GM21619 (cell line): ENCODE measurements around the gene TES.
"Not testable (repeated sequence)": the region's sequence is repeated elsewhere in the genome, so short reads cannot be mapped to it uniquely, and the experiment has no call there.

ENCODE experiments used
- ATAC-seq: cut with Tn5 transposase; IDR thresholded peaks from one replicate; pipeline ENCODE4 v1.9.1; 2021; ENCODE audit not compliant: unreplicated experiment

TES gene

GRCh38 chr7:116210345-116211005 is at the start of gene TES:
Gene TES, plus strand, starts transcription at chr7:116210539. Its CDS starts 169 bp downstream, at chr7:116210708.
- ATAC-seq, result peak; percentile 76

- ATAC-seq, result no peak
Measured at GRCh38 chr7:116161728-116162127, 48.6 kb upstream of the TES start.

- ATAC-seq, result no peak
Measured at GRCh38 chr7:116162254-116162653, 48.1 kb upstream of the TES start.

- no peak for ATAC-seq
Measured at GRCh38 chr7:116162992-116163391, 47.3 kb upstream of the TES start.

GRCh38 chr7:116164552-116165306 is 45.6 kb upstream of the TES start:
- ATAC-seq, result no peak

- ATAC-seq, result peak; percentile 51
Measured at GRCh38 chr7:116165717-116166116, 44.6 kb upstream of the TES start.

- no peak for ATAC-seq
Measured at GRCh38 chr7:116166156-116166555, 44.2 kb upstream of the TES start.

GRCh38 chr7:116167177-116167576 is 43.2 kb upstream of the TES start:
- ATAC-seq, result no peak

- ATAC-seq, result no peak
Measured at GRCh38 chr7:116169060-116169459, 41.3 kb upstream of the TES start.

GRCh38 chr7:116170180-116170579 is 40.2 kb upstream of the TES start:
- ATAC-seq, result no peak

- no peak for ATAC-seq
Measured at GRCh38 chr7:116171094-116171493, 39.2 kb upstream of the TES start.

- no peak for ATAC-seq
Measured at GRCh38 chr7:116172353-116172752, 38.0 kb upstream of the TES start.

- no peak for ATAC-seq
Measured at GRCh38 chr7:116173051-116174028, 37.0 kb upstream of the TES start.

GRCh38 chr7:116175095-116175494 is 35.2 kb upstream of the TES start:
- ATAC-seq, result not testable (repeated sequence)

GRCh38 chr7:116176226-116176625 is 34.1 kb upstream of the TES start:
- no peak for ATAC-seq

GRCh38 chr7:116177009-116177408 is 33.3 kb upstream of the TES start:
- no peak for ATAC-seq

- ATAC-seq, result peak; percentile 90
Measured at GRCh38 chr7:116180302-116180701, 30.0 kb upstream of the TES start.

- no peak for ATAC-seq
Measured at GRCh38 chr7:116182023-116182422, 28.3 kb upstream of the TES start.

GRCh38 chr7:116185450-116185849 is 24.9 kb upstream of the TES start:
- no peak for ATAC-seq

- ATAC-seq, result no peak
Measured at GRCh38 chr7:116185956-116186355, 24.4 kb upstream of the TES start.

- ATAC-seq, result no peak
Measured at GRCh38 chr7:116187400-116187799, 22.9 kb upstream of the TES start.
